CD4-positive, alpha-beta T cell treated with Interleukin-17A for 4 hours (primary cell): Measurements from ENCODE around the gene CCDC88B.

Experiments
- DNase-seq: peaks from one replicate; pipeline ENCODE4 v3.0.0-alpha.2; 2020; ENCODE audit warnings: mixed read lengths

CCDC88B gene

GRCh38 chr11:64364911-64365310 lies 24.9 kb downstream of the CCDC88B start:
- no peak for DNase-seq

GRCh38 chr11:64366751-64367150 lies 26.7 kb downstream of the CCDC88B start:
- no peak for DNase-seq

GRCh38 chr11:64367931-64368672 lies 28.1 kb downstream of the CCDC88B start:
- no peak for DNase-seq

GRCh38 chr11:64368673-64369074 lies 28.7 kb downstream of the CCDC88B start:
- no peak for DNase-seq

- DNase-seq = no peak
Measured at GRCh38 chr11:64369440-64370421, 29.7 kb downstream of the CCDC88B start.

- no peak for DNase-seq
Measured at GRCh38 chr11:64371201-64371600, 31.2 kb downstream of the CCDC88B start.

- DNase-seq = no peak
Measured at GRCh38 chr11:64372021-64372420, 32.0 kb downstream of the CCDC88B start.

- DNase-seq = no peak
Measured at GRCh38 chr11:64372802-64373597, 33.0 kb downstream of the CCDC88B start.

- no peak for DNase-seq
Measured at GRCh38 chr11:64373598-64373974, 33.6 kb downstream of the CCDC88B start.

GRCh38 chr11:64376071-64376470 lies 36.1 kb downstream of the CCDC88B start:
- no peak for DNase-seq

GRCh38 chr11:64378335-64378880 lies 38.4 kb downstream of the CCDC88B start:
- DNase-seq = no peak

- no peak for DNase-seq
Measured at GRCh38 chr11:64379160-64379559, 39.2 kb downstream of the CCDC88B start.

- DNase-seq = no peak
Measured at GRCh38 chr11:64379817-64380709, 40.1 kb downstream of the CCDC88B start.

- no peak for DNase-seq
Measured at GRCh38 chr11:64381350-64381749, 41.3 kb downstream of the CCDC88B start.

GRCh38 chr11:64382047-64382446 lies 42.0 kb downstream of the CCDC88B start:
- no peak for DNase-seq

- DNase-seq = no peak
Measured at GRCh38 chr11:64382586-64382985, 42.6 kb downstream of the CCDC88B start.

GRCh38 chr11:64383580-64383979 lies 43.6 kb downstream of the CCDC88B start:
- DNase-seq = no peak

GRCh38 chr11:64384028-64384737 lies 44.2 kb downstream of the CCDC88B start:
- DNase-seq = no peak

- DNase-seq = no peak
Measured at GRCh38 chr11:64384981-64385944, 45.3 kb downstream of the CCDC88B start.
